H9 (cell line): ENCODE data around the gene CDK14. TPM values are rescaled to one million over a fixed set of nuclear protein-coding genes. Genes with fewer than 3 reads are reported as not detected.

Experiments
- DNase-seq: peaks from one replicate; pipeline ENCODE4 v3.0.0-alpha.2; 2017
- H2AFZ ChIP-seq: one replicate; pipeline ENCODE4 v1.6.1; 2013; ENCODE audit warnings: mild to moderate bottlenecking, low read length, control low read depth, moderate library complexity
- H2AK5ac ChIP-seq: 2 replicates; pipeline ENCODE4 v1.6.1; 2013; ENCODE audit warnings: low read length, control low read depth, mixed read lengths; ENCODE audit not compliant: insufficient read length
- H2BK120ac ChIP-seq: one replicate; pipeline ENCODE4 v1.6.1; 2013; ENCODE audit warnings: low read depth, mild to moderate bottlenecking, low read length, control low read depth, inconsistent platforms; ENCODE audit not compliant: poor library complexity, severe bottlenecking
- H2BK12ac ChIP-seq: 2 replicates; pipeline ENCODE4 v1.6.1; 2013; ENCODE audit warnings: low read length, control low read depth, mixed read lengths, low read depth; ENCODE audit not compliant: insufficient read length
- H2BK15ac ChIP-seq: 2 replicates; pipeline ENCODE4 v1.6.1; 2013; ENCODE audit warnings: low read depth, low read length, control low read depth
- H2BK20ac ChIP-seq: one replicate; pipeline ENCODE4 v1.6.1; 2013; ENCODE audit warnings: low read depth, mild to moderate bottlenecking, low read length, control low read depth, inconsistent platforms; ENCODE audit not compliant: poor library complexity, severe bottlenecking
- H2BK5ac ChIP-seq: 2 replicates; pipeline ENCODE4 v1.6.1; 2013; ENCODE audit warnings: low read length, control low read depth, mixed read lengths; ENCODE audit not compliant: insufficient read length
- H3K14ac ChIP-seq: 2 replicates; pipeline ENCODE4 v1.6.1; 2013; ENCODE audit warnings: low read length, control low read depth; ENCODE audit not compliant: insufficient read depth
- H3K18ac ChIP-seq: 2 replicates; pipeline ENCODE4 v1.6.1; 2013; ENCODE audit warnings: low read depth, mild to moderate bottlenecking, mixed read lengths, low read length, control low read depth; ENCODE audit not compliant: insufficient read length
- H3K23ac ChIP-seq: 2 replicates; pipeline ENCODE4 v1.6.1; 2013; ENCODE audit warnings: low read length, control low read depth, mixed read lengths, low read depth; ENCODE audit not compliant: insufficient read length
- H3K23me2 ChIP-seq: 2 replicates; pipeline ENCODE4 v1.6.1; 2013; ENCODE audit warnings: low read depth, mild to moderate bottlenecking, mixed read lengths, low read length, control low read depth; ENCODE audit not compliant: insufficient read length, poor library complexity, severe bottlenecking
- H3K27ac ChIP-seq: 2 replicates; pipeline ENCODE4 v1.5.1; 2013; ENCODE audit warnings: low read length, control low read depth, mixed read lengths, low read depth; ENCODE audit not compliant: insufficient read length
- H3K27me3 ChIP-seq: 2 replicates; pipeline ENCODE4 v1.6.1; 2013; ENCODE audit warnings: low read length, control low read depth, inconsistent platforms; ENCODE audit not compliant: insufficient read depth
- H3K4ac ChIP-seq: 2 replicates; pipeline ENCODE4 v1.6.1; 2013; ENCODE audit warnings: low read depth, mild to moderate bottlenecking, control low read depth, inconsistent platforms, low read length, moderate library complexity
- H3K4me1 ChIP-seq: 2 replicates; pipeline ENCODE4 v1.6.1; 2013; ENCODE audit warnings: low read length, control low read depth, inconsistent platforms; ENCODE audit not compliant: insufficient read depth
- H3K4me2 ChIP-seq: 2 replicates; pipeline ENCODE4 v1.6.1; 2013; ENCODE audit warnings: low read length, control low read depth, mixed read lengths; ENCODE audit not compliant: insufficient read length, insufficient read depth
- H3K56ac ChIP-seq: 2 replicates; pipeline ENCODE4 v1.6.1; 2013; ENCODE audit warnings: low read depth, mild to moderate bottlenecking, mixed read lengths, low read length, control low read depth; ENCODE audit not compliant: insufficient read length
- H3K79me1 ChIP-seq: 2 replicates; pipeline ENCODE4 v1.6.1; 2013; ENCODE audit warnings: low read depth, mild to moderate bottlenecking, moderate library complexity, low read length, control low read depth, inconsistent platforms; ENCODE audit not compliant: insufficient read depth, poor library complexity, severe bottlenecking
- H3K79me2 ChIP-seq: 2 replicates; pipeline ENCODE4 v1.6.1; 2013; ENCODE audit warnings: low read length, control low read depth, inconsistent platforms; ENCODE audit not compliant: insufficient read depth
- H3K9ac ChIP-seq: 2 replicates; pipeline ENCODE4 v1.6.1; 2013; ENCODE audit warnings: low read length, control low read depth, mixed read lengths; ENCODE audit not compliant: insufficient read length; ENCODE audit errors: extremely low read depth
- H3K9me3 ChIP-seq: one replicate; pipeline ENCODE4 v1.6.1; 2013; ENCODE audit warnings: low read depth, low read length, inconsistent platforms; ENCODE audit not compliant: control insufficient read depth
- H3T11ph ChIP-seq: one replicate; pipeline ENCODE4 v1.6.1; 2013; ENCODE audit warnings: mild to moderate bottlenecking, low read length, control low read depth, inconsistent platforms
- H4K20me1 ChIP-seq: one replicate; pipeline ENCODE4 v1.6.1; 2013; ENCODE audit not compliant: control insufficient read depth, insufficient read length, insufficient read depth
- H4K5ac ChIP-seq: 2 replicates; pipeline ENCODE4 v1.6.1; 2013; ENCODE audit warnings: low read depth, mild to moderate bottlenecking, mixed read lengths, low read length, control low read depth; ENCODE audit not compliant: insufficient read length
- H4K8ac ChIP-seq: replicated peaks from 2 replicates; pipeline ENCODE4 v1.6.1; 2013; ENCODE audit warnings: low read length, control low read depth, mixed read lengths, low read depth; ENCODE audit not compliant: insufficient read length
- H4K91ac ChIP-seq: 2 replicates; pipeline ENCODE4 v1.6.1; 2013; ENCODE audit warnings: low read depth, mild to moderate bottlenecking, moderate library complexity, mixed read lengths, low read length, control low read depth; ENCODE audit not compliant: insufficient read length
- H3K27ac Mint-ChIP-seq, 3 experiments: 2 replicates in 2 of 3; 3 replicates in 1 of 3; pipeline ENCODE4 v1.8.0; 2020 to 2021; ENCODE audit warnings: mixed read lengths in 3 of 3, mild to moderate bottlenecking in 1 of 3, moderate library complexity in 1 of 3
- H3K27me3 Mint-ChIP-seq: 2 replicates; pipeline ENCODE4 v1.8.0; 2021; ENCODE audit warnings: low read depth, mild to moderate bottlenecking, moderate library complexity, mixed read lengths
- H3K36me3 Mint-ChIP-seq, 3 experiments: 2 replicates in 2 of 3; 3 replicates in 1 of 3; pipeline ENCODE4 v1.8.0; 2020 to 2021; ENCODE audit warnings: low read depth in 3 of 3, mixed read lengths in 3 of 3; ENCODE audit not compliant: insufficient read depth in 1 of 3
- H3K4me1 Mint-ChIP-seq, 2 experiments: 2 replicates each; pipeline ENCODE4 v1.8.0; 2020; ENCODE audit warnings: mixed read lengths in 2 of 2
- H3K4me3 Mint-ChIP-seq, 2 experiments: 2 replicates in 1 of 2; 3 replicates in 1 of 2; pipeline ENCODE4 v1.8.0; 2020 to 2021; ENCODE audit warnings: mild to moderate bottlenecking in 2 of 2, mixed read lengths in 2 of 2, moderate library complexity in 1 of 2
- H3K9me3 Mint-ChIP-seq, 2 experiments: 2 replicates in 1 of 2; 3 replicates in 1 of 2; pipeline ENCODE4 v1.8.0; 2020; ENCODE audit warnings: mild to moderate bottlenecking in 2 of 2, mixed read lengths in 2 of 2, moderate library complexity in 1 of 2
- WGBS: extraction: QIAGEN DNeasy Blood & Tissue Kit; methylation state at CpG from one replicate; pipeline ENCODE4 v1.1.7; 2013; ENCODE audit warnings: missing lambda C conversion rate, low lambda C conversion rate, mixed read lengths; ENCODE audit not compliant: insufficient read length; ENCODE audit errors: extremely low coverage; 5-methylcytosine and 5-hydroxymethylcytosine counted together
- total RNA-seq: library from RNA; stranded (reverse); gene quantifications from 2 replicates; pipeline ENCODE4 v1.2.1, GENCODE V29; 2021
- TF ChIP-seq, protein P1 (sequence below): fragments of 200-600 bp; sonication (generic); conservative IDR thresholded peaks from 3 replicates; pipeline ENCODE4 v1.8.0; 2021; ENCODE audit warnings: antibody characterized with exemption, mild to moderate bottlenecking

Gene CDK14
- total RNA-seq, 1 experiment from 2014 or later: 23.9 TPM

DNA sequence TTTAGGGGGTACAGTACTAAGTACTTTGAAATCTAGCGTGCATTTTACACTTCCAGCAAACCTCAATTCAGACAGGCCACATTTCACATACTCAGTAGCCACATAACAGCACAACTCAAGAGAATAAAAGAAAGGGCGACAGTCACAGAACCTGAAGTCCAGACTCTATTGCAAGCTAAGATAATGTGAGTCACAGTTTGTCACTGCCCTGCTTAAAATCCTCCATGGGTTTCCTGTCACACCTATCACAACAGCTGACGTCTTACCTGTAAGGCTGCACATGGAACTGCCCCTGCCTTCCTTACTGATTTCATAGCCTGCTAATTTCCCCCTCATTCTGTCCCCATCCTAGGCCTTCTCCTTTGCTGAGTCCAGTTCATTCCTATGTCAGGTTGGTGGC lies 16.1 kb upstream of the CDK14 start:
- Histone ChIP-seq H3K23me2 (no peaks in the 10 kb centered on the region), H4K91ac (no peak overlapping the region), H3K14ac (no peak overlapping the region), H4K8ac (no peak overlapping the region), H3K56ac (no peak overlapping the region), H3K27me3 (no peaks in the 10 kb centered on the region), H2BK15ac (no peak overlapping the region), H3K9me3 (no peaks in the 10 kb centered on the region), H3K23ac (no peak overlapping the region), H3K18ac (no peak overlapping the region), H3K4ac (no peak overlapping the region), H3K79me1 (no peaks in the 10 kb centered on the region), H3K9ac (no peak overlapping the region), H4K20me1 (no peaks in the 10 kb centered on the region), H3T11ph (no peak overlapping the region), H4K5ac (no peak overlapping the region), H3K4me2 (no peak overlapping the region), H2BK5ac (no peak overlapping the region), H3K27ac (no peak overlapping the region), H3K4me1 (no peaks in the 10 kb centered on the region), H2AFZ (no peak overlapping the region), H3K79me2 (no peaks in the 10 kb centered on the region), H2BK20ac (no peak overlapping the region), H2BK120ac (no peak overlapping the region), H2BK12ac (no peak overlapping the region), H2AK5ac (no peak overlapping the region)
- Mint-ChIP-seq H3K9me3 (no peaks in the 10 kb centered on the region), H3K4me1 (0 out of 4 replicates have a peak, but pooled peaks cover 0 to 2% of the 10 kb centered on the region in 2 experiments), H3K4me3 (no peak overlapping the region), H3K27ac (no peak overlapping the region), H3K36me3 (no peaks in the 10 kb centered on the region), H3K27me3 (no peaks in the 10 kb centered on the region)
- TF ChIP-seq, protein P1, sequence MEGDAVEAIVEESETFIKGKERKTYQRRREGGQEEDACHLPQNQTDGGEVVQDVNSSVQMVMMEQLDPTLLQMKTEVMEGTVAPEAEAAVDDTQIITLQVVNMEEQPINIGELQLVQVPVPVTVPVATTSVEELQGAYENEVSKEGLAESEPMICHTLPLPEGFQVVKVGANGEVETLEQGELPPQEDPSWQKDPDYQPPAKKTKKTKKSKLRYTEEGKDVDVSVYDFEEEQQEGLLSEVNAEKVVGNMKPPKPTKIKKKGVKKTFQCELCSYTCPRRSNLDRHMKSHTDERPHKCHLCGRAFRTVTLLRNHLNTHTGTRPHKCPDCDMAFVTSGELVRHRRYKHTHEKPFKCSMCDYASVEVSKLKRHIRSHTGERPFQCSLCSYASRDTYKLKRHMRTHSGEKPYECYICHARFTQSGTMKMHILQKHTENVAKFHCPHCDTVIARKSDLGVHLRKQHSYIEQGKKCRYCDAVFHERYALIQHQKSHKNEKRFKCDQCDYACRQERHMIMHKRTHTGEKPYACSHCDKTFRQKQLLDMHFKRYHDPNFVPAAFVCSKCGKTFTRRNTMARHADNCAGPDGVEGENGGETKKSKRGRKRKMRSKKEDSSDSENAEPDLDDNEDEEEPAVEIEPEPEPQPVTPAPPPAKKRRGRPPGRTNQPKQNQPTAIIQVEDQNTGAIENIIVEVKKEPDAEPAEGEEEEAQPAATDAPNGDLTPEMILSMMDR: no peak
- no CpG with 5 or more reads among the region's 3 CpGs for WGBS
- no peak for DNase-seq
